NCI-H2227 (cell line): Measurements from ENCODE around the gene CLEC7A.

Experiments
- DNase-seq: peaks from one replicate; lab custom pipeline; 2025; ENCODE audit not compliant: unreplicated experiment; lab: John Stamatoyannopoulos, UW

The CLEC7A gene

DNA sequence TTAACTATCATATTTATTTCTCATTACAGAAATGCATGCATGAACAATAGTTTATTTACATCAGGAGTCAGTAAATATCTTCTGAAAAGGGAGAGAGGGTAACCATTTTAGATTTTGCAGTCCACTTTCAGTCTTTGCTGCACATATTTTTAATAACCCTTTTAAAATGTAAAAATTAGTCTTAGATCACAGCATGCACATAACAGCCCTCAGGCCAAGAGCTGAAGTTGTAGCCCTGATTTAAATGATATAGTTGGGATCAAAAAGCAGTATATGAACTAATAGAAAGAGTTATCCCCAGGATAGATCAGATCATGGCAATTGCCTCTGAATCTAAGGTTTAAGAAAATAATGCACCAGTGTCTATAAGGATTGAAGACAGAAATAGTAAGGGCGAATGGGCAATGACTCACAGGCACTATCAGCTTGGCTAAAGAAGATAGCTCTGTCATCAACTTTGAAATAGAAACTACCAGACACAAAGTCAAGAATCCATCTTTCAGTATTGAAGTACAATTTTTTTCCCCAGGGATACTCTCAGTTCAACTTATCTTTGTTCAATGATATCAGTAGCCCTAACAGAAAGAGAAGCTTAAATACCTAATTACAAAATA lies 13.1 kb upstream of the CLEC7A start:
- DNase-seq = no peak

DNA sequence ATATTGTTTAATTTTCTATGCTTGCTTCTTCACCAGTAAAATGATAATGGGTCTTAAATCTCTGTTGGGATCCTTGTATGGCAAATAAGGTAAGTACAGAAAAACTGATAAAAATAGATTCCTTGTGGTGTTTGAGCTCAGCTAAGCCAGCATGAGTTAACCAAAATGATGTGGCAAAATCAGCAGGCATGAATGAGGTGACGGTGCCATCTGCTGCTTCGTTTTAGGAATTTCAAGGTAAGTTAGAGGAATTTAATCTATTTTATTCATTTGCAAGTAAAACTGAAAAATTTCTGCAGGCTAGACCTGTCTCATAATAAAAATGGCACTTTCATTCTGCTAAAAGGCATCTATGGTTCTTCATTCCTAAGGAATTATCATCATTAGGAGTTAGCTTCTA lies 10.0 kb upstream of the CLEC7A start:
- no peak for DNase-seq

DNA sequence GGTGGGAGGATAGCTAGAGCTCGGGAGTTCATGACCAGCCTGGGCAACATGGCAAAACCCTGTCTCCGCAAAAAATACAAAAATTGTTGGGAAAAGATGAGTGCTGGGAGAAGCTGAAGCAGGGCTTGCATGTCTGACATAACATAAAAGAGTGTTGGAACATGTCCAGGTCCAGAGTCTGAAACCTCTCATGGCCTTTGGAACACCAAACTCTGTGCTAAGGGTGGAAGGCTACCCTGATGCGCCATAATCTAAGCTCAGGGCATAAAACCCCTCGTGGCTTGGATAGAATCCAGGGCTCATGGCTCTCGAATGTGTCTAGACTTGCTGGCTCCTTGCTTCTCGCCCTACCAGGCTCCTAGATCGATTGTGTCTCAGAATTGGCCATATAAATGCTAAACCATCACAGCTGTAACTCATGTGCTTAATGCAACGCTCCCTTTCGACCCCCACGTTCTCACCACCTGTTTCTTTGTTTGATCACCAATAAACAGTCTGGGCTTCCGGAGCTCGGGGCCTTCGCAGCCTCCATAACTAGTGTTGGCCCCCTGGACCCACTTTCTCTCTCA lies 6.7 kb upstream of the CLEC7A start:
- DNase-seq = no peak

DNA sequence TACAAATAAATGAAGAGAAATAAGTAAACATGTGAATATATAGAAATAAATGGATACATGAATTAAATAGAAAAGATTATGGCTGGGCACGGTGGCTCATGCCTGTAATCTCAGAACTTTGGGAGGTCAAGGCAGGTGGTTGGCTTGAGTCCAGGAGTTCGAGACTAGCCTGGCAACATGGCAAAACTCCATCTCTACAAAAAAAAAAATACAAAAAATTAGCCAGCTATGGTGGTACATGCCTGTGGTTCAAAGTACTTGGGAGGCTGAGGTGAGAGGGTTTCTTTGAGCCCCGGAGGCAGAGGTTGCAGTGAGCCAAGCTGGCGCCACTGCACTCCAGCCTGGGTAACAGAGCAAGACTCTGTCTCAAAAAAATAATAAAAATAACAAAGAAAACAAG lies 5.1 kb upstream of the CLEC7A start:
- DNase-seq = no peak

DNA sequence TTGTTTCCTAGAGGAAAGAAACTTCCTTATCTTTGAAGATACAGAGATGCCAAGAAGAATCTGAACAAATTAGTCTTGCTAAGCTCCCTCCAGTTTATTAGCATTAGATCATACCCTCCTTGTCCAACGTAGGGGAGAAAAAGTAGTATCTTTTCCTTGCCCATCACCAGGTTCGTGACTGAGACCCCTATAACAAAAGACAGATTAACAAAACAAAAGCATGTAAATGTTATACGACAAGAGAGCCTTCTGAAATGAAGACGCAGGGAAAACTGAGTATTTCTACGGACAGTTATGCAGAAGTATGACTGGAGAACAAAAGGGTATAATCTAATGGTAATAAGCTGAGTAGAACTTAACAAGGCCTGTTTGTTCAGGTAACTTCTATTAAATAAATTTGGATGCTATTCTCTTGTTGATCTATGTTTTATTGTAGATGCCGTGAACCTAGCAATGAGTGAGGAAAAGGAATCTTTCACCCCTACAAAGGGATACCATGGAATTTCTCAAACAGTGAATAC lies 2.9 kb upstream of the CLEC7A start:
- DNase-seq = no peak

DNA sequence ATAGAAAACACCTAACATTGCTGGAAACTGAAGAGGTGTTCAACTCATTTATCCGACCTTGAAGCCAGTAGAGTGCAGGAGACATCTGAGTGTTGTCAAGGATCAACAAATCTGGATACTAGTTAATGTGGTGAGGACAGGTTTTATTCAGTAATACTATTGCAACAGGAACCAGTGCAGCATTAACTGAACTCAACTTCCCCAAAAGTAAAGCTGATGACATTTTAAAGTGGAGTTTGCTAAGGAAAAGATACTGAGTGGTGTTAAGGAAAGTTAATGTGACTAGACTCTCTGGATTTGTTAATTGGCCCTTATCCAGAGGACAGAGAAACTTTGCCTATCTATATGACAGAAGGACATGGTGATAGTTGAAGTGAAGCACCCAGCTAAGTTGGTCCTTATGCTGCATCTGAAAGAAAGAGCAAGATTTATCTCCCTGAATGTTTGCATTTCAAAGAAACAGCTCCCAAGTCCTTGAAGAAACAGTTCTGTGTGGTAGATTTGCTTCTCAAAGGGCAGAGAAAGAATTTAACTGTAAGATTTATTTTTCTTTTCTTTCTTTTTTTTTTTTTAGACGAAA lies 1.2 kb upstream of the CLEC7A start:
- DNase-seq = no peak

DNA sequence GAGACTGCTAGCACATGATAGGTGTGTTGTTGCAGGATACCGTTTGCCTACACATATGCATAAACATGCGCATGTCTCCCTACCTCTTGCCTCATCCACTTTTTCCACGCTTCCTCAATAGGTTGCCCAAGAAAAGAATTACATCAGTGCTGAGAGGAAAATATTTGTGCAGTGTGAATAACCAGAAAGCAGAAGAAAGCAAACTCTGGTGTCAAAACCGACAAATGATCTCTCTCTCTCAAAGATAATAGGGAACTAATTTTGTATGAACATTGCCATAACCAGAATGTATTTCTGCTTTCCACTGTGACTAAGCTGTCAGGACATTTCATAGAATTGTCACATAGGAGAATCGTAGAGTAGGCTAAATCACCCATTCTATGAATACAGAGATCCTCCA lies 1.3 kb downstream of the CLEC7A start:
- DNase-seq = no peak

DNA sequence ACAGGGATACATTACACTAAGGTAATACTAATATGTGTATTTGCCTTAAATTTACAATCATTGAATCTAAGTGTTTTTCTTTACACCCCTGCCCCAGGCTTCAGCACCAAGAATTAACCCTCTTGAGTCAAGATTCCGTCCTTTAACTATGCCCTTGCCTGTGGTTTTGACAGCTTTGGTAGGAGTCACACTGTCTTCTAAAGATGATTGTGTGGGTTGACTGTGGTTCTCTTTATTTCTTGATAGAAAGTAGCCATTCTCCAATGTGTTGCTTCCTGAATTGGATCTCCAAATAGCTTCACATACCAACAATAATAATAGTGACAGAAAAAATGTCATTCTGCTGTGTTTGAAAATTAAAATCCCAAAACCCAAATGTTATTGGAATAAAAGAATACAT lies 3.6 kb downstream of the CLEC7A start:
- no peak for DNase-seq

DNA sequence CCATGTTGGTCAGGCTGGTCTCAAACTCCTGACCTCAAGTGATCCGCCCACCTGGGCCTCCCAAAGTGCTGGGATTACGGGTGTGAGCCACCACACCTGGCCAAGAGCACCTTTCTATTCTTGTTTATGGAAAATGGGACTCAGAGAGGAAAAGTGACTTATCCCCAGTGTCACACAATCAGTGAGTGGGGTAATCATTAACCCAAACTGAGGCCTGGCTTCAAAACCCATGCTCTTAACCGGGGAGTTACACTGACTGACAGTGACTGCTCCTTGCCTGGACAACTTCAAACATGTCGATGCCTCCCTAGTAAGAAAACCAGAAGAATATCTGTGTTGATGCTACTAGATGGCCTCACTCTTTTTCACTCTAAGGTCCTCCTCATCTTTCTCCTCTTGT lies 7.3 kb downstream of the CLEC7A start:
- DNase-seq = no peak

DNA sequence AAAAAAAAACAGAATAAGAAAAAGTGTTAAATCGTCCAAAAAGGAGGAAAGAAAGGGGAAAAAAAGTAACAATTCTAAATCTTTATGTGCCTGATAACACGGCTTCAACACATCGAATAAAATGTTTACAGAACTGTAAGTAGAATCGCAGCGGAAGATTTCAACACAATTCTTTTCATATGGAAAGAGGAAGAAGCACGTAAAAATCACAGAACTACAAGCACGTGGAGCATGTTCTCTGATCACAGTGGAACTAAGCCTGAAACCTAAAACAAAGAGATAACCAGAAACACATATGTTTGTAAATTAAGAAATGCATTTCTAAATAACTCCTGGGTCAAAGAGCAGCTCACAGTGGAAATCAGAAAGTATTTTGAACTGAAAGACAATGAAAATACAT lies 8.7 kb downstream of the CLEC7A start:
- DNase-seq = no peak

DNA sequence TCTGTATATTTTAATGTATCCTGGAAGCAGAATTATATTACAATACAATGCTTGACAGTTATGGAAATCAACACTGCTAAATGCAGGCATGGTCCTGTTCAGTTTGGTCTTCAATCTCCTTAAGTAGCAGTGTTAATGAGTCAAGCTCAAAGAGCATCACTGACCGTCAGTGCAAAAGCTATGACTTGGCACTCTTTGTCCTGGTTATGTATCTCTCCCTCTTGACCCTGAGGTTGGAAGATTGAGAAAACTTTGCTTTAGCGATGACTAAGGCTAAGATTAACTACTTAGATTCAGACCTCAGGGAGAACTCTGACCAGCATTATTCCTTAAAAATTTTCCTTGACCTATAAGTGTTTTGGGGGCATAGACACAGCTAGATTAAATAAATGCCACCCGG lies 10.9 kb downstream of the CLEC7A start:
- DNase-seq = no peak

DNA sequence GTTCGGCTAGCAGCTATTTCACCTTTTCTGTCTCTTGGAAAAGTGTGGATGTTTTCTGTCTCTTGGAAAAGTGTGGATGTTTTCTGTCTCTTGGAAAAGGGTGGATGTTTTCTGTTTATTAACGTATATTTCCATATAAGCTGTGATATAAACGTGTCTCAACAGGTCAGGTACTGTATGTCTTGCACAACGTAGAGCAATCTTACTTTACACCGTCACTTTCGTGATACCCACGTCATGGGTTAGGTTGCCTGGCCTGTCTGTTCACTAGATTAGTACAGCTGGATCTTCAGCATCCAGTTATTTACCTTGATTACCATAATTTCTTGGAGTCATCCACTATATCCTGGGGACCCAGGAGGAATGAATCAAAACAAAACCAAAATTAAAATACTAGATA lies 14.1 kb downstream of the CLEC7A start:
- no peak for DNase-seq

DNA sequence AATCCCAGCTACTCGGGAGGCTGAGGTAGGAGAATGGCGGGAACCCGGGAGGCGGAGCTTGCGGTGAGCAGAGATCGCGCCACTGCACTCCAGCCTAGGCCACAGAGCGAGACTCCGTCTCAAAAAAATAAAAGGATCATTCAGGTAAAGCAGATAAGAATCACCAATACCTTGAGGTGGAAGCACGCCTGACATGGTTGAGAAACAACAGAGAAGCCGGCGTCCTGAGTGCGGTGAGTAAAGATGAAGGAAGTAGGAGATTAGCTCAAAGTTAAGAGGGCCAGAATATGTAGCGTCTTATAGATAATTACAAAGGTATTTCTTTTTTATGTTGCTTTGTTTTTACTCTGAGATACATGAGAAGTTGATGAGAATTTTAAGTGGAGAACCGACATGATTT lies 14.7 kb downstream of the CLEC7A start:
- no peak for DNase-seq

DNA sequence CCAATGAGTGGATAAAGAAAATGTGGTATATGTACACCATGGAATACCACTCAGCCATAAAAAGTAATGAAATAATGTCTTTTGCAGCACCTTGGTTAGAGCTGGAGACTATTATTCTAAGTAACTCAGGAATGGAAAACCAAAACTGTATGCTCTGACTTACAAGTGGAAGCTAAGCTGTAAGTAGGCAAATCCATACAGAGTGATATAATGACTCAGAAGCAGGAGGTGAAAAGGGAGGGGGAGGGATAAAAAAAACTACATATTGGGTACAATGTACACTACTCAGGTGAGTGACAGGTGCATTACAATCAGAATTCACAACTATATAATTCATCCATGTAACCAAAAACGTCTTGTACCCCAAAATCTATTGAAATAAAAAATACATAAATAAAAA lies 16.1 kb downstream of the CLEC7A start:
- DNase-seq = no peak

DNA sequence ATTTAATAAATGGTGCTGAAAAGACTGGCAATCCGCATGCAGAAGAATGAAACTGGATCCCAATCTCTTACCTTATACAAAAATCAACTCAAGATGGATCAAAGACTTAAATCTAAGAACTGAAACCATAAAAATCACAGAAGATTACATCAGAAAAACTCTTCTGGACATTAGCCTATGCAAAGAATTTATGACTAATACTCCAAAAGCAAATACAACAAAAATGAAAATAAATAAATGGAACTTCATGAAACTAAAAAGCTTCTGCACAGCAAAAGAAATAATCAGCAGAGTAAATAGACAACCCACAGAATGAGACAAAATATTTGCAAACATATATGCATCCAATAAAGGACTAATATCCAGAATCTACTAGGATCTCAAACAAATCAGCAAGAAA lies 16.9 kb downstream of the CLEC7A start:
- DNase-seq = no peak

DNA sequence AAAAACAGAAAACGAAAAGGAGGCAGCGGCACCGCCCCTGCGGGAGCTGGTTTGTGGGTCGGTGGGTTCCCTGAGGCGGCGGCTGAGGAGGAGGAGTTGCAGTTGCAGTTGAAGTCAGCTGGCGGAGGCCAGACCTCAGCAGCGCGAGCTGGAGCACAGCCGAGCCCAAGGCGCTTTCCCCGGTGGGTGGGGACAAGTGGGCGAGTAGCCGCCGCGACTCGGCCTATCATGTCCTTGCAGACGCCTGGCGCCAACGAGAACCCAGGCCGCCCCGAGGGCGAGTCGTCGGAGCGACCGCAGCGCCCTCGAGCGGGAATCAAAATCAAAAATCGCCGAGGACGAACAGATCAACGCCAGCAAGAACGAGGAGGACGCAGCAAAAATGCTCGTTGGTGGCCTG lies 18.5 kb downstream of the CLEC7A start:
- no peak for DNase-seq

DNA sequence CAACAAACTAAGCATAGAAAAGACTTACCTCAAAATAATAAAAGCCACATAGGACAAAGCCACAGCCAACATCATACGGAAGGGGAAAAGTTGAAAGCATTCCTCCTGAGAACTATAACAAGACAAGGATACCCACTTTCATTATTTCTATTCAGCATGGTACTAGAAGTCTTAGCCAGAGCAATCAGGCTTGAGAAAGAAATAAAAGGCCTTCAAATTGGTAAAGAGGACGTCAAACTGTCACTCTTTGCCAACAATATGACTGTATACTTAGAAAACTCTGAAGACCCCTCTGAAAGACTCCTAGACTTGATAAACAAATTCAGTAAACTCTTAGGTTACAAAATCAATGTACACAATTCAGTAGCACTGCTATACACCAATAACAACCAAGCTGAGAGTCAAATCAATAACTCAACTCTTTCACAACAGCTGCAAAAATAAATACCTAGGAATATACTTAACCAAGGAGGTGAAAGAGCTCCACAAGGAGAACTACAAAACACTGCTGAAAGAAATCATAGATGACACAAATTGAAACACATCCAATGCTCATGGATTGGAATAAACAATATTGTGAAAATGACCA lies 19.6 kb downstream of the CLEC7A start:
- DNase-seq = no peak

DNA sequence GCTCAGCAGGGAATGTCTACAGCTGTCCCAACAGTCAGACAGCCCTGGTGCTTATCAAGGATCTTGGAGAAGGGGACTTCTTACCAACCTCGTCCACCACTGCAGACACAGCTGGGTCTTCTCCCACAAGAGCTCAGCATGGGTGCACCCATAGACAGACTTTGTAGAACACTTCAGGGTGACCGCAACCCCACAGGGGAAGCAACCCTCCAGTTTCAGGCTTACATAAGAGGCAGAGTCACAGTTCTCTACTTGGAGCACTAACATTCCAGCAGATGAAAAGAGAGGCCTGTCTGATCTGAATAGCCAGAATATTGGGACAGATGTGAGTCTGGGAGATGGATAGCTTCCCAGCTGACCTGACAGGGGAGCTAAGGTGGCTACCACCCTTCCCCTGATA lies 27.7 kb downstream of the CLEC7A start:
- no peak for DNase-seq

DNA sequence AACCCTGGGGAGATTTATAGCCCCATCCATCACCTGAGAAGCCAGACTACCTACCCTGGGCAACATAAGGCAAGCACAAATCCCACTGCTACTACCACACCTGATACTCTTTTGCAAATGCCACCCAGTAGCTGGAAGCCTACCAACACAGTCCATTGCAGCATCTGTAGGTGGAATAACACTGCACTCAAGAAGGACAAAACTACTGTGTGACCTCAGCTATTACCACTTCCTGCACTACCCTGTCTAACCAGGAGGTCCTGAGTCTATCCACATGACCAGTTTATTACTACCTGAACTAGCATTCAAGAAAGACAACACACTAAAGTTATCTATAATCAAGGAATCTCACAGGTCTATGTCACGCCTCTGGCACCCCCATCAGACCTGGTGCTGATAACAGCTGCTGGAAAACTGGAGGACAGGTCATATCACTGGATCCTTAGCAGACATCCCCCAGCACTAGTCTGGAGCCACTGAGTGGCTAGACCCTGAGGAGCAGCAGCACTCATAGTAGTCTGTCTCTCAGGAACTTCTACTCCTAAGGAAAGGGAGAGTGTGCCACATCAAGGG lies 28.3 kb downstream of the CLEC7A start:
- no peak for DNase-seq

DNA sequence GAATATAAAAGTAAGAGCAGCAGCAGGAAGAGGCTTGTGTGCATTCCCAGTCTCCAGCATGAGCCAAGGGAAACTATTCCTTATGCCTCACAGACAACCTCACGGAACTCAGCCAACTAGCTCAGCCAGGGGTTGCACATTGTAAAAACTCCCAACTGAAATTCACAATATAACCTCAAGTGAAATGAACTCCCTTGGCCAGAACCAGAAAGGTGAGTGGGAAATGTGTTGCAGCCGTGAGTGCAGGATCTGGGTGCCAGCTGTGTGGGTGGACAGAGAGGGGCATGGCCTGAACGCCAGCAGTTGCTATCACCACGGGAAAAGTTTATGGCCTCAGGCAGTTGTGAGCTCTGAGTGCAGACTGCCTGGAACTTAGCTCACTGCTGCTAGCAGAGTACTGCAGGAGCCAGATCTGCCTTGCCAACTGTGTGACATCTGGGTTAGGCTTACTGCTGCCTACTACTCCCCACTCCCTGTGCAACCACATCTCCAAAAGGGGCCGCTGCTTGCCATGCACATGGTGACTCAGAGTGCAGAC lies 28.9 kb downstream of the CLEC7A start:
- no peak for DNase-seq

DNA sequence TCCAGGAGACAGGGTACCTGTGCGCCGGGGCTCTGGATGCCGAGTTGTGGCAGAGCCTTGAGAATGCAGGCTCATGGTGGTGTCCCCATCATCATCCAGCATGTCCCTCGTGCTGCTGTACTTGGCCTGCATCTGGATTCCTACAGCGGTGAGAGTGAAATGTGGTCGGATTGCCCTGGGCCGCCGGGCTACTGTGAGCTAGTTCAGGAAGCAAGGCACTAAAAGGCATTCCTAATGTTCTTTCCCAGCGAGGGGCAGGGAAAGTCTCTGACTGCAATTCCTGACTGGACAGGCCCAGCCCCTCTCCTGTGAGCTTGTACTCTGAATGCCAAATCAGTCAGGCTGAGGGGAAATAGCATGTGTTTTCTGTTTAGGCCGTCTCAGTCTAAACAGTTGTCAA lies 31.2 kb downstream of the CLEC7A start, which contains the start of gene CLEC1A:
CLEC1A (minus strand) TSS at position 195 of the 400 bp plus-strand sequence; CDS start at position 132, 63 bp downstream.
- no peak for DNase-seq

DNA sequence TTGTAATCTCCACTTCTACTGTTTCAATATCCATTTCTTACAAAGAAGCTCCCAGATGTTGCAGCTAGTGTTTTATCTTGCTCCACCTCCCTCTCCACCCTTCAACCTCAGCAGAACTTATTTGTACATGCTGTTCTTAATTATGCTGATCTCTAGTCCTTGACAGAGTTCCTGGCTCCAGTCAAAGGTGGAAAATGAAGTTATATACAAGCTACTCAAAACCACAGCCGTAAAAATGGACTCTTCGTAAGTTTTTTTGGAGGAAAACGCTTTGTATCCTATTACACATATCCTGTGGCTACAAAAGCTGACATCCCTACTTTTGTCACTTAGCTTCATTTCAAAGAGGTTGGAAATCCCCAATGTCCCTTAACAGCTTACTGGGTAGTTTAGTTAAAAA lies 32.5 kb downstream of the CLEC7A start:
- no peak for DNase-seq
